Measurements from ENCODE around the gene PARP9.

The PARP9 gene

GRCh38 chr3:122498152-122498551 is 65.9 kb downstream of the PARP9 start:
- peaks cover 22% of the 10 kb centered on the region for H3K4me1 ChIP-seq (ENCODE audit: insufficient read depth, poor library complexity, severe bottlenecking)
- no peaks in the 10 kb centered on the region for H3K27me3 ChIP-seq (ENCODE audit: insufficient read depth, poor library complexity, severe bottlenecking)
- H3K9me3 ChIP-seq (ENCODE audit: severe bottlenecking), result no peaks in the 10 kb centered on the region
- H3K36me3 ChIP-seq (ENCODE audit: low read depth), result peaks cover 33% of the 10 kb centered on the region
- no peak for ATAC-seq (ENCODE audit: low read depth)
- DNase-seq (ENCODE audit: low spot score), result no peak
- no peak for TF ChIP-seq CTCF (IDR thresholded peaks at IDR 0.05; ENCODE audit: poor library complexity, severe bottlenecking)
- peak overlapping the region; percentile 18 for H3K27ac ChIP-seq (ENCODE audit: poor library complexity, severe bottlenecking)
- H3K4me3 ChIP-seq (ENCODE audit: severe bottlenecking), result no peak overlapping the region

- Histone ChIP-seq H3K9me3 (ENCODE audit: severe bottlenecking) (no peaks in the 10 kb centered on the region), H3K27me3 (ENCODE audit: insufficient read depth, poor library complexity, severe bottlenecking) (no peaks in the 10 kb centered on the region), H3K4me3 (ENCODE audit: severe bottlenecking) (no peak overlapping the region), H3K27ac (ENCODE audit: poor library complexity, severe bottlenecking) (peak overlapping the region; percentile 18), H3K4me1 (ENCODE audit: insufficient read depth, poor library complexity, severe bottlenecking) (peaks cover 22% of the 10 kb centered on the region), H3K36me3 (ENCODE audit: low read depth) (peaks cover 40% of the 10 kb centered on the region)
- DNase-seq (ENCODE audit: low spot score), result no peak
- no peak for TF ChIP-seq CTCF (IDR thresholded peaks at IDR 0.05; ENCODE audit: poor library complexity, severe bottlenecking)
- peak; percentile 98 for ATAC-seq (ENCODE audit: low read depth)
These were observed 66.7 kb downstream of the PARP9 start for GRCh38 chr3:122497425-122497824.

GRCh38 chr3:122496508-122496907 is 67.6 kb downstream of the PARP9 start:
- Histone ChIP-seq H3K27ac (ENCODE audit: poor library complexity, severe bottlenecking) (peak overlapping the region; percentile 18), H3K4me3 (ENCODE audit: severe bottlenecking) (no peak overlapping the region)
- no peak for ATAC-seq (ENCODE audit: low read depth)

GRCh38 chr3:122493296-122493695 is 70.8 kb downstream of the PARP9 start:
- Histone ChIP-seq H3K4me3 (ENCODE audit: severe bottlenecking) (no peak overlapping the region), H3K36me3 (ENCODE audit: low read depth) (peaks cover 60% of the 10 kb centered on the region), H3K27me3 (ENCODE audit: insufficient read depth, poor library complexity, severe bottlenecking) (no peaks in the 10 kb centered on the region), H3K9me3 (ENCODE audit: severe bottlenecking) (no peaks in the 10 kb centered on the region), H3K27ac (ENCODE audit: poor library complexity, severe bottlenecking) (no peak overlapping the region), H3K4me1 (ENCODE audit: insufficient read depth, poor library complexity, severe bottlenecking) (peaks cover 22% of the 10 kb centered on the region)
- no peak for TF ChIP-seq CTCF (IDR thresholded peaks at IDR 0.05; ENCODE audit: poor library complexity, severe bottlenecking)
- no peak for ATAC-seq (ENCODE audit: low read depth)
- DNase-seq (ENCODE audit: low spot score), result no peak

More at GRCh38 chr3:122496508-122496907, 67.6 kb downstream of the PARP9 start:
- DNase-seq (ENCODE audit: low spot score), result no peak
- no peaks in the 10 kb centered on the region for H3K27me3 ChIP-seq (ENCODE audit: insufficient read depth, poor library complexity, severe bottlenecking)
- H3K4me1 ChIP-seq (ENCODE audit: insufficient read depth, poor library complexity, severe bottlenecking), result peaks cover 22% of the 10 kb centered on the region
- peaks cover 47% of the 10 kb centered on the region for H3K36me3 ChIP-seq (ENCODE audit: low read depth)
- H3K9me3 ChIP-seq (ENCODE audit: severe bottlenecking), result no peaks in the 10 kb centered on the region
- no peak for TF ChIP-seq CTCF (IDR thresholded peaks at IDR 0.05; ENCODE audit: poor library complexity, severe bottlenecking)

GRCh38 chr3:122488262-122488973 is 75.7 kb downstream of the PARP9 start:
- DNase-seq (ENCODE audit: low spot score) (no peak), ATAC-seq (ENCODE audit: low read depth) (no peak)
- H3K27ac ChIP-seq (ENCODE audit: poor library complexity, severe bottlenecking), result no peak overlapping the region
- H3K4me3 ChIP-seq (ENCODE audit: severe bottlenecking), result no peak overlapping the region
- no peaks in the 10 kb centered on the region for H3K27me3 ChIP-seq (ENCODE audit: insufficient read depth, poor library complexity, severe bottlenecking)
- no peak for TF ChIP-seq CTCF (IDR thresholded peaks at IDR 0.05; ENCODE audit: poor library complexity, severe bottlenecking)
- no peaks in the 10 kb centered on the region for H3K9me3 ChIP-seq (ENCODE audit: severe bottlenecking)
- peaks cover 25% of the 10 kb centered on the region for H3K4me1 ChIP-seq (ENCODE audit: insufficient read depth, poor library complexity, severe bottlenecking)
- H3K36me3 ChIP-seq (ENCODE audit: low read depth), result peaks cover 57% of the 10 kb centered on the region
